Choroid plexus epithelial cell (primary cell): ENCODE results near the gene NKD1.

Experiments
- DNase-seq: peaks from one replicate; pipeline ENCODE4 v3.0.0-alpha.2; 2010; ENCODE audit warnings: low read depth
- H3K4me3 ChIP-seq: 2 replicates; pipeline ENCODE4 v1.5.1; 2011; ENCODE audit warnings: low read depth, mild to moderate bottlenecking, control low read depth, low read length, moderate library complexity
- CTCF ChIP-seq: conservative IDR thresholded peaks from 2 replicates; pipeline ENCODE4 v1.5.1; 2011; ENCODE audit warnings: low read depth, mild to moderate bottlenecking, control low read depth, inconsistent platforms, low read length, moderate library complexity

Gene NKD1

GRCh38 chr16:50521246-50521900 is 26.8 kb upstream of the NKD1 start:
- TF ChIP-seq CTCF, result no peak
- no peak overlapping the region for H3K4me3 ChIP-seq
- DNase-seq, result no peak

GRCh38 chr16:50522324-50522723 is 25.9 kb upstream of the NKD1 start:
- DNase-seq, result no peak
- no peak for TF ChIP-seq CTCF
- H3K4me3 ChIP-seq, result no peak overlapping the region

GRCh38 chr16:50523710-50524109 is 24.5 kb upstream of the NKD1 start:
- no peak for TF ChIP-seq CTCF
- H3K4me3 ChIP-seq, result no peak overlapping the region
- DNase-seq, result no peak

- no peak for TF ChIP-seq CTCF
- no peak for DNase-seq
- H3K4me3 ChIP-seq, result no peak overlapping the region
Measured at GRCh38 chr16:50525262-50525661, 22.9 kb upstream of the NKD1 start.

- TF ChIP-seq CTCF, result no peak
- no peak for DNase-seq
- H3K4me3 ChIP-seq, result no peak overlapping the region
Measured at GRCh38 chr16:50525716-50526115, 22.5 kb upstream of the NKD1 start.

GRCh38 chr16:50526249-50526648 is 21.9 kb upstream of the NKD1 start:
- H3K4me3 ChIP-seq, result no peak overlapping the region
- TF ChIP-seq CTCF, result no peak
- DNase-seq, result no peak

- no peak for TF ChIP-seq CTCF
- no peak overlapping the region for H3K4me3 ChIP-seq
Measured at GRCh38 chr16:50526796-50527195, 21.4 kb upstream of the NKD1 start.

More at GRCh38 chr16:50526796-50527195, 21.4 kb upstream of the NKD1 start:
- no peak for DNase-seq
